GM18858 (cell line): Measurements from ENCODE around the gene UGT2B17.

ENCODE experiments used
- ATAC-seq: cut with Tn5 transposase; IDR thresholded peaks from one replicate; pipeline ENCODE4 v1.9.1; 2021; ENCODE audit not compliant: unreplicated experiment

The UGT2B17 gene

DNA sequence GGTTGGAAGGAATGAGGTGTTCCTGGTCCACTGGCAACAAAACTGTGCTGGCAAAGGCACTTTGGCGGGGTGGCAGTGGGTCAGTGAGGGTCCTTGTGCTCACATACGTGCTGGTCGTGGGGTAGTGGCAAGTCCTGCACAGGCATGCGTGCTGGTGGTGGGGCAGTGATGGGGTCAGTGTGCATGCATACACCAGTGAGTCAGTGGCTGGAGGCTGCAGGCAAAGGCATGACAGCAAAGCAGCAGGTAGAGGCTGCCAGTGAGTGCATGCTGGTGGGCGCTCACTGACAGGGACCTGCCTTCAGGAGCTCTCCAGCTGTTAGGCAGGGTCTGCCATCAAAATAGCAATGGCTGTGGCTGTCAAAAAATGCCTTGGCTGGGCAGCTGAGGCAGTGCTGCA, 86.8 kb downstream of the UGT2B17 start:
- no peak for ATAC-seq
